GM06990 (cell line): ENCODE measurements around the gene BRCA1.

ENCODE experiments used
- DNase-seq: peaks from one replicate; pipeline ENCODE4 v3.0.0-alpha.2; 2011; ENCODE audit not compliant: insufficient read length; ENCODE audit errors: extremely low read depth
- H3K27me3 ChIP-seq: replicated peaks from 2 replicates; pipeline ENCODE4 v1.6.0; 2011; ENCODE audit warnings: low read length; ENCODE audit not compliant: control insufficient read depth, insufficient read depth
- H3K36me3 ChIP-seq: 2 replicates; pipeline ENCODE4 v1.5.1; 2011; ENCODE audit warnings: low read length; ENCODE audit not compliant: control insufficient read depth, insufficient read depth
- H3K4me3 ChIP-seq: replicated peaks from 2 replicates; pipeline ENCODE4 v1.5.1; 2011; ENCODE audit warnings: low read depth, mild to moderate bottlenecking, control low read depth, low read length
- TF ChIP-seq, protein P1 (sequence below): IDR thresholded peaks from 2 replicates; pipeline ENCODE4 v1.5.1; 2011; ENCODE audit warnings: low read length, control low read depth, mild to moderate bottlenecking, inconsistent platforms; ENCODE audit not compliant: insufficient read depth, poor library complexity, severe bottlenecking

BRCA1 gene

DNA sequence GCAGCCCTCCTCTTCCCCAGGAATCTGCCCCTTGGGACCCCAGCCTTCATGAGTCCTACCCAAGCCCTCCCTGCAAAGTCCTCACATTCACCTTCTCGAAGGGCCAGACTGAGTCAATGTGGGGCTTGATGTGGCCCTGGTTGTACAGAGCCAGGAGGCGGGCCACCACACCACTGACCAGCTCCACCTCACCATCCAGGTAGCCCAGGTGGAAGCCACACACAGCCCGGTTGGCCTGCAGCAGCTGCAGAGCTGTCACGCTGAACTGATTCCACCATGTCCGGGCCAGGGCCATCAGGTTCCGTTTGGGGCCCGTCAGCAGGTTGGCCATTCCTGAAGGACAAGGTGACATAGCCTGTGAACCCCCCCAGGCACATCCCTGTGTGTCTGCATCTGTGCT lies 108.9 kb downstream of the BRCA1 start:
- TF ChIP-seq, protein P1, sequence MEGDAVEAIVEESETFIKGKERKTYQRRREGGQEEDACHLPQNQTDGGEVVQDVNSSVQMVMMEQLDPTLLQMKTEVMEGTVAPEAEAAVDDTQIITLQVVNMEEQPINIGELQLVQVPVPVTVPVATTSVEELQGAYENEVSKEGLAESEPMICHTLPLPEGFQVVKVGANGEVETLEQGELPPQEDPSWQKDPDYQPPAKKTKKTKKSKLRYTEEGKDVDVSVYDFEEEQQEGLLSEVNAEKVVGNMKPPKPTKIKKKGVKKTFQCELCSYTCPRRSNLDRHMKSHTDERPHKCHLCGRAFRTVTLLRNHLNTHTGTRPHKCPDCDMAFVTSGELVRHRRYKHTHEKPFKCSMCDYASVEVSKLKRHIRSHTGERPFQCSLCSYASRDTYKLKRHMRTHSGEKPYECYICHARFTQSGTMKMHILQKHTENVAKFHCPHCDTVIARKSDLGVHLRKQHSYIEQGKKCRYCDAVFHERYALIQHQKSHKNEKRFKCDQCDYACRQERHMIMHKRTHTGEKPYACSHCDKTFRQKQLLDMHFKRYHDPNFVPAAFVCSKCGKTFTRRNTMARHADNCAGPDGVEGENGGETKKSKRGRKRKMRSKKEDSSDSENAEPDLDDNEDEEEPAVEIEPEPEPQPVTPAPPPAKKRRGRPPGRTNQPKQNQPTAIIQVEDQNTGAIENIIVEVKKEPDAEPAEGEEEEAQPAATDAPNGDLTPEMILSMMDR: no peak
- H3K36me3 ChIP-seq: peaks cover 18% of the 10 kb centered on the region
- no peaks in the 10 kb centered on the region for H3K27me3 ChIP-seq
- no peak overlapping the region for H3K4me3 ChIP-seq
- no peak for DNase-seq

DNA sequence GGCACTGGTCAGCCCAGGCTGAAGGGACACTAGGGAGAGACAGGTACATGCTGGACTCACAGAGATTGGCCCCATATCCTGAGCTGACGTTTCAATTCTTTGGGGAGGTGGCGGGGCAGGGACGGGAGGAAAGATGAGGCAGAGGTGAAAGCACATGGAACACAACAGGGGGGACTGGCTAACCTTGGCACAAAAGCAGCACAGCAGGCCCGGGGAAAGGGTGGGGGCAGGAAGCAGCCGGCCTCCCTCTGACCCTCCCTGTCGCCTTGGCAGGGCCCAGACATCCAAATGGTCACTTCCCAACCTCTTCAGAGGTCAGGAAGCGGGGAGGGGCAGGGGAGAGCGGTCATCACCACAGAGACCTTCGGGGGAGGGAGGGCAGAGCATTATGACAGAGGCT lies 109.6 kb downstream of the BRCA1 start:
- no peaks in the 10 kb centered on the region for H3K27me3 ChIP-seq
- TF ChIP-seq, protein P1: no peak
- H3K4me3 ChIP-seq: no peak overlapping the region
- DNase-seq: no peak
- H3K36me3 ChIP-seq: peaks cover 21% of the 10 kb centered on the region

DNA sequence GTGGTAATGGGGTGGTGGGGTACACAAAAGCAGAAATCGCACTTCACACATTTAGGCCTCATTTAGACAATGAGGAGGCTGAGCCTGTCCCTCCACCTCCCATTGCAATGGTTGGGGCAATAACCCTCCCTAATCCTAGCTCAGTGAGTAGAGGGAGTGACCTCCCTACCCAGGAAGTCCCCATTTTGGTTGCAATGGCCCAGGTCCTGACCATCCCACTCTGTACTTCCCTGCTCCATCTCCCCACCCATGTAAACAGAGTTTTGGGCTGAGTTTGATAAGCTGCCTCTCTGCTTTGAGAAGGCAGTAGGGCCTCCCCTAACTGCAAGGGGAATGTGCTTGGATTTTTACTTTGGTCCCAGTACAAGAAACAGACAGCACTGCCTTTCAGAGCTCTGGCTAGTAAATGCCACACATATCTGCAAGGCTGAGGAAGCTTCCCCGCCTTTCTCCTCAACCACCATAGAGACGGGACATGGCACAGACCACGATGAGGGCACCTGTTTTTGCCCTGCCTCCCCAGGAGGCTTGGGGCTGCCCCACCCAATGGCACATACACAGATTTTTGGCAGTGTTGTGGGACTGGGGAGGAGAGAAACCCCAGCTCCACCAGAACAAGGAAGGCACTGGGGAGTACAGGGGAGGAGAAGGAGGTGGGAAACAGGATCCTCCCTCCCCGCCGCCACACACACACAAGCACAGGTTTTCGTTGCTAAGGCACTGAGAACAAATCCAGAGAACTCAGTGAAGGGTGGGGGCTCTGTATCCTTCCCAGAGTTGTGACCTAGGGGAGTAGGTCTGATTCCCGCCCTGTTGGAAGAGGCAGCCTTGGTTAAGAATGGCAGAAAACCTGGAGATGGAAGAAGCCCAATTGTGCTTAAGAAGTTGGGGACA lies 110.3 kb downstream of the BRCA1 start:
- TF ChIP-seq, protein P1: no peak
- H3K4me3 ChIP-seq: no peak overlapping the region
- H3K27me3 ChIP-seq: no peaks in the 10 kb centered on the region
- no peak for DNase-seq
- H3K36me3 ChIP-seq: peaks cover 23% of the 10 kb centered on the region

DNA sequence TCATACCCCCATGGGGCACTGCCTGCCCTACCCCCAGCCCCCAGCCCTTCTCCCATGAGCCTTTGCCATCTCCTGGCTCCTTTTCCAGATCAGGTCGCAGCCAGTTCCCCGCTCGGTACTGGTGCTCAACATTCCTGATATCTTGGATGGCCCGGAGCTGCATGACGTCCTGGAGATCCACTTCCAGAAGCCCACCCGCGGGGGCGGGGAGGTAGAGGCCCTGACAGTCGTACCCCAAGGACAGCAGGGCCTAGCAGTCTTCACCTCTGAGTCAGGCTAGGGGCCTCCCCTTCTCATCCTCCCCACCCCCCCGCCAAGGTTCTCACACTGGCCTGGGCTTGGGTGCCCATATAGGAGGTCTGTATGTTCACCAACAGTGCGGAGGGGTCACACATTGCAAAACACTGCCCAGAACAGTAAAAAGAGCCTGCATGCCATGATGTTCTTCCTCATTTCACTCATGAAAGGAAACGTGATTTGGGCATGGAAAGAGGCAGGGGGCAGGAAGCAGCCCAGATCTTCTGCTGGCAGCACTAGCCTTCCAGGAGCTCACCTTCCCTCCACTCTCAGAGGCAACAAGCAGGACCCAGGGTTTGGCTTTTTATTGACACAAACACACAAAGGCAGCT lies 111.0 kb downstream of the BRCA1 start:
- TF ChIP-seq, protein P1: no peak
- Histone ChIP-seq H3K27me3 (no peaks in the 10 kb centered on the region), H3K36me3 (peaks cover 23% of the 10 kb centered on the region), H3K4me3 (no peak overlapping the region)
- DNase-seq: no peak

DNA sequence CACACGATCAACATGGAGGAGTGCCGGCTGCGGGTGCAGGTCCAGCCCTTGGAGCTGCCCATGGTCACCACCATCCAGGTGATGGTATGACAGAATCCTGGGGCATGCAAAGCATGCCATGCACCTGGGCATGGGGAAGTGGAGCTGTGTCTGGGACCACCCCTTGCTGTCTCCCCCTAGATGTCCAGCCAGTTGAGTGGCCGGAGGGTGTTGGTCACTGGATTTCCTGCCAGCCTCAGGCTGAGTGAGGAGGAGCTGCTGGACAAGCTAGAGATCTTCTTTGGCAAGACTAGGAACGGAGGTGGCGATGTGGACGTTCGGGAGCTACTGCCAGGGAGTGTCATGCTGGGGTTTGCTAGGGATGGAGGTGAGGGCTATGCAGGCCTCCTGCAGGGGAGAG lies 111.9 kb downstream of the BRCA1 start:
- Histone ChIP-seq H3K27me3 (no peaks in the 10 kb centered on the region), H3K36me3 (peaks cover 23% of the 10 kb centered on the region), H3K4me3 (no peak overlapping the region)
- no peak for DNase-seq
- TF ChIP-seq, protein P1: no peak
